IPS-18a (cell line): ENCODE results near the gene FKRP.
A peak's percentile ranks its signal among the peaks of the same experiment; 100 is the strongest.

ENCODE experiments used
- H3K27ac ChIP-seq: one replicate; pipeline ENCODE4 v1.5.1; 2013; ENCODE audit warnings: low read length
- H3K27me3 ChIP-seq: one replicate; pipeline ENCODE4 v1.6.1; 2013; ENCODE audit warnings: mild to moderate bottlenecking, low read length; ENCODE audit not compliant: control insufficient read depth, insufficient read depth
- H3K36me3 ChIP-seq: one replicate; pipeline ENCODE4 v1.6.1; 2013; ENCODE audit warnings: low read depth, low read length; ENCODE audit not compliant: control insufficient read depth
- H3K4me1 ChIP-seq: one replicate; pipeline ENCODE4 v1.6.1; 2013; ENCODE audit warnings: low read depth, low read length; ENCODE audit not compliant: control insufficient read depth
- H3K4me3 ChIP-seq: one replicate; pipeline ENCODE4 v1.5.1; 2013; ENCODE audit warnings: low read length
- H3K9ac ChIP-seq: one replicate; pipeline ENCODE4 v1.6.1; 2013; ENCODE audit warnings: mild to moderate bottlenecking, low read length, moderate library complexity
- H3K9me3 ChIP-seq: one replicate; pipeline ENCODE4 v1.6.1; 2013; ENCODE audit warnings: low read depth, low read length; ENCODE audit not compliant: control insufficient read depth

Gene FKRP

DNA sequence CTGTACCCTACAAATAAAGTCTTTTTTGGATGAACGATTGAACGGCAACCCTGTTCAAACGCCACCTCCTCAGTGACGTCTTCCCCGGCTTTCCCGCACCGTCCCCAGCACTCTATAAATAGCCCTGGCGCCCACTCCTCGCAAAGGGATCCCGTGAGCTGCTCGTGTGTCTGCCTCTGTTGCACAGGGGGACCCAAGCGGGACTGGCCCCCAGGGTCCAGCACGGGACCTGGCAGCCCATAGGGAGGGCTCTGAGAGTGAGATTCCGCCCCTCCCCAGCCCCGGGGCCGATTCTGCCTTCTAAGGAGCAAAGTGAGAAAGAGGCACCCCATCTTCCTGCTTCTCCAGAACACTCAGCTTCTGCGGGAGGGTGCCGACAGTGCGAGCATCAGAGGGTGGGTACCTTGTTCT, 8.1 kb upstream of the FKRP start:
- Histone ChIP-seq H3K9me3 (no peaks in the 10 kb centered on the region), H3K27ac (no peak overlapping the region), H3K4me3 (no peak overlapping the region), H3K9ac (no peak overlapping the region), H3K27me3 (no peaks in the 10 kb centered on the region), H3K36me3 (peaks cover 51% of the 10 kb centered on the region), H3K4me1 (no peaks in the 10 kb centered on the region)

DNA sequence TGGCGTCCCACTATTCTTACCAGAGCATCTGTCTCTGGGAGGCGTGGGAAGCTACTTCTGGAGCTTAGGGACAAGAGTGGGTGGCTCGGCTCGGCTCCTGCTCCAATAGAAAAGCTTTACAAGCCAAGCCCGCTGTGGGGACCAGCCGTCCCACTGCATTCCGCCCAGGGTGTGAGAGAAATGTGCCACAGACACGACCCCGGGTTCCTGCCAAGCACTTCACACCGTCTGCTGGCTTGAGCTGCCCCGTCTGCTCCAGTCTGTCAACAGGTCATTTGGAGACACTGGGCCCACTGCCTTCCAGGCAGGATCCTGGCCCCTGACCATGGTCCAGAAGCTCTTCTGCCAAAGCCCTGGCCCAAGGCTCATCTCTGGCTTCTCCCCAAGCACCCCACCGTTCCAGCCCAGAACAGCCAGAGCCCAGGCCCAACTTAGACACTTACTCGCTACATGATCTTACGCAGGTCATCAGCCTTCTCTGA, 6.5 kb upstream of the FKRP start:
- no peaks in the 10 kb centered on the region for H3K4me1 ChIP-seq
- H3K27ac ChIP-seq = no peak overlapping the region
- H3K36me3 ChIP-seq = peaks cover 35% of the 10 kb centered on the region
- H3K4me3 ChIP-seq = no peak overlapping the region
- H3K9me3 ChIP-seq = no peaks in the 10 kb centered on the region
- no peak overlapping the region for H3K9ac ChIP-seq
- no peaks in the 10 kb centered on the region for H3K27me3 ChIP-seq

DNA sequence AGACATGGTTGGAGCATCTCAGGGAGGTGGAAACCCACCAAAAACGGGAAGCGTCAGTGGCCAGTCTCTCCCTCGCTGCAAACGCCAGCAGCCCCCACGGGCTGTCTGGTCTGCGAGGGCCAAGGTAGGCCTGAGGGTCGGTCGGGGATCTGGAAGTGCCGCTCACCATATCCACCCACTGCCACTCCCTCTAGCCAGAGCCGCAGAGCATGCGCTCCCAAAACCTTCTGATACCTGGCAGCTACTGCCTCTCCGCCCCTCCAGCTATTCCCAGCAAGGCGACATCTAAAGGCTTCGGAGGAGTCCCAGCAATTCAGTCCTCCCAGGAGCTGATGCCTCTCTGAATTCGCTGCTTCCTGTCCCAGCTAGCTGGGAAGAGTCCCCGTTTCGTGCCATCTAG, 4.4 kb upstream of the FKRP start:
- no peak overlapping the region for H3K4me3 ChIP-seq
- H3K27me3 ChIP-seq = no peaks in the 10 kb centered on the region
- H3K27ac ChIP-seq = no peak overlapping the region
- H3K36me3 ChIP-seq = peaks cover 31% of the 10 kb centered on the region
- H3K9ac ChIP-seq = no peak overlapping the region
- no peaks in the 10 kb centered on the region for H3K9me3 ChIP-seq
- peaks cover 5% of the 10 kb centered on the region for H3K4me1 ChIP-seq

DNA sequence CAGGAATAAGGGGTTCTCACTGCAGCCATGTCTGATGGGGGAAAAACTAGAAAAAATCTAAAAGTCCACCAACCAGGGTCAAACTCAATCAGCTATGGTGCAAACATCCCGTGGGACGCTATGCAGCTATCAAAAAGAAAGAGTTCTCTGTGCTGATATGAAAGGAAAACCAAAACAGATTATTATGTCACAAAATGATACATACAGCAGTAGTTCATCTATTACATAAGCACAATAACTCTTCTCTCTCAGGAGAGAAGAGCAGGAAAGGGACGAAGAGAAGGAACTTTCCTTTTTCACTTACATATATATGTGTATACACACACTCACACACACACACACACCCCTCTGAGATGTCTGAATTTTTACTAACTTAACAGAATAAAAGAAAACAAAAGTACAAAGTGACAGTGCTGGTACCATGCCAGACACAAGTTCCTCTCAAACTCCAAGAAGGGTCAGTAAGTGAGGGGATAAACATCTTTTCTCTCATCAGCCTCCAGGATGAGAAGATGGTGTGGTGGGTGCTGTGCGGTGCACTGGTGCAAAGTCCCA, 2.9 kb upstream of the FKRP start:
- Histone ChIP-seq H3K4me1 (peaks cover 9% of the 10 kb centered on the region), H3K4me3 (no peak overlapping the region), H3K9me3 (no peaks in the 10 kb centered on the region), H3K9ac (no peak overlapping the region), H3K27ac (no peak overlapping the region), H3K27me3 (no peaks in the 10 kb centered on the region), H3K36me3 (peaks cover 18% of the 10 kb centered on the region)

DNA sequence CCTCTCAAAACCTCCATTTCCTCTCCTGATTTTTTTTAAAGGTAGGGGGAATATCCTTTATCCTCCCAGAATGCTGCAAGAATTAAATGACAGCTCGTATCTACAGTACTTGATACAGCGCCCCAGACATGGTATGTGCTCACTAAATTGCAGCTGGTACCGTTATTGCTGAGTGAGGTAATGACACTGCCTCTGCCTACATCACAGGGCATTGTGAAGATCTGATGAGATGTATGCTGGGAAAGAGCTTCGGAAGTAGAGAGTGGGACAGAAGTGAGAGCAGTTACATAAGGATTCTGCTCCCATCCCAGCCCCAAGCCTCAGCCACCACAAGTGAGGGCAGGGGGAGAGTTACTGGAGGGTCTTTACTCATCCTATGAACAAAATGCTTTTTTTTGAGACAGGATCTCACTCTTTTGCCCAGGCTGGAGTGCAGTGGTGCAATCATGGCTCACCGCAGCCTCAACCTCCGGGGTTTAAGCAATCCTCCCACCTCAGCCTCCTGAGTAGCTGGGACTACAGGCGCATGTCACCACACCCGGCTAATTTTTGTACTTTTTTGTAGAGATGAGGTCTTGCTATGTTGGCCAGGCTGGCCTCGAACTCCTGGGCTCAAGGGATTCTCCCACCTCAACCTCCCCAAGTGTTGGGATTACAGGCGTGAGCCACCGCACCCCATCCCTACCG, 1.7 kb upstream of the FKRP start:
- Histone ChIP-seq H3K4me1 (peaks cover 9% of the 10 kb centered on the region), H3K9ac (peak overlapping the region; percentile 85), H3K27me3 (no peaks in the 10 kb centered on the region), H3K9me3 (no peaks in the 10 kb centered on the region), H3K36me3 (peaks cover 9% of the 10 kb centered on the region), H3K4me3 (peak overlapping the region; percentile 94), H3K27ac (no peak overlapping the region)

DNA sequence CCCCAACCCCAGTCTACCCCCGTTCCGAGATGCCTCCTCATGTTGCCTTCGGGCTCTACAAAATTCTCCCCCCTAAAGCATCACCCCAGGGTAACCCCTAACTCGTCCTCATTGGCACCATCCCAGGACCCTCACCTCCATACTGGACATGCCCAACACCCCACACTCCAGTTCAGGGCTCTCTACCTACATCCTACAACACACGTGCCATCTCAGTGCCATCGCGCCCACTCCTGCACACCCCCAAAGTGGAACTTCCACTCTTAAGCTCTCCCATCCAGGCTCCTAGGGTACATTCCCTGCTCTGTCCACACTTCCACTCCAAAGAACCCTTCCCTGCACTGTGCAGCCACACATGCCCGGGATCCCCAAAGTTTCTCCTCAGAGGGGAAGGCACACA, 827 bp upstream of the FKRP start:
- peak overlapping the region; percentile 24 for H3K27ac ChIP-seq
- H3K9me3 ChIP-seq = no peaks in the 10 kb centered on the region
- H3K4me1 ChIP-seq = peaks cover 9% of the 10 kb centered on the region
- H3K36me3 ChIP-seq = peaks cover 9% of the 10 kb centered on the region
- H3K9ac ChIP-seq = peak overlapping the region; percentile 85
- no peaks in the 10 kb centered on the region for H3K27me3 ChIP-seq
- H3K4me3 ChIP-seq = peak overlapping the region; percentile 94

DNA sequence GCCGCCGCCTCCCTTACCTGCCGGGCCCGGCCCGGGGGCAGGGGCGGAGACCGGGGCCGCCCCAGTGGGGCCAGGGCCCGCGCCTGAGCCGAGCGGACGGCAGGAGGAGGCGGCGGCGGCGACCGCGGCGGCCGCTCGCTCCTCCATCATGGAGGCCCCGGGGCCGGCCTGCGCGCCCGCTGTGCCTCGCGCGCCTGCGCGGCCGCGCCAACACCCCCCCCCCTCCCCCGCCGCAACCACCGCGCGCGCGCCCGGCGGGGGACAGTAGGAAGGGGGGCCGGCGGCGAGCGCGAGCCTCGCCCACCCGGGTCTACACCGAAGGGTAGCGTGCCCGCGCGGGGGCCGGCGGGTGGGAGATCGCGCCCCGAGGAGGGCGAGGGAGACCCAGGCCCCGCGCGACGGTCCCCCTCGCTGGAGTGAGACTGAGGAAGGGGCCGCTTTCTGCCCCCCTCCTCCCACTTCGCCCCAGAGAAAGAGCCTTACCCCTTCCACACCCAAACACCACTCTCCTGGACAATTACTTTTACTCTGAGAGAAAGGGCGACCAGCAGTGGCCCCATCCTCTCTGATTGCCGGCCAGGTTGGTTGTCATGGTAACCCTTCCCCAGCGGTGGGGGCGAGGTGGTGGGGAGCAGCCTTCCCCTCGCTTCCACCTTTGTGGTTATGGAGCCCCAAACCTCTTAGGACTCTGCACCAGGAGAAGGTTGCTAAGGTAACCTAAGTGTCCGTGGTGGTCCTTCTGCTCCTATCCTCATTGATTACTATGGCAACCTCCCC, 612 bp downstream of the FKRP start, which contains the start of gene STRN4:
STRN4 (minus strand) TSS at position 170 of the 777 bp plus-strand sequence; CDS start at position 150, 20 bp downstream.
- H3K27me3 ChIP-seq = no peaks in the 10 kb centered on the region
- H3K36me3 ChIP-seq = peaks cover 3% of the 10 kb centered on the region
- peak within 1 kb of the TSS; percentile 85 for H3K9ac ChIP-seq
- H3K27ac ChIP-seq = peak within 1 kb of the TSS; percentile 72
- no peaks in the 10 kb centered on the region for H3K9me3 ChIP-seq
- peaks cover 9% of the 10 kb centered on the region for H3K4me1 ChIP-seq
- peak within 1 kb of the TSS; percentile 94 for H3K4me3 ChIP-seq

DNA sequence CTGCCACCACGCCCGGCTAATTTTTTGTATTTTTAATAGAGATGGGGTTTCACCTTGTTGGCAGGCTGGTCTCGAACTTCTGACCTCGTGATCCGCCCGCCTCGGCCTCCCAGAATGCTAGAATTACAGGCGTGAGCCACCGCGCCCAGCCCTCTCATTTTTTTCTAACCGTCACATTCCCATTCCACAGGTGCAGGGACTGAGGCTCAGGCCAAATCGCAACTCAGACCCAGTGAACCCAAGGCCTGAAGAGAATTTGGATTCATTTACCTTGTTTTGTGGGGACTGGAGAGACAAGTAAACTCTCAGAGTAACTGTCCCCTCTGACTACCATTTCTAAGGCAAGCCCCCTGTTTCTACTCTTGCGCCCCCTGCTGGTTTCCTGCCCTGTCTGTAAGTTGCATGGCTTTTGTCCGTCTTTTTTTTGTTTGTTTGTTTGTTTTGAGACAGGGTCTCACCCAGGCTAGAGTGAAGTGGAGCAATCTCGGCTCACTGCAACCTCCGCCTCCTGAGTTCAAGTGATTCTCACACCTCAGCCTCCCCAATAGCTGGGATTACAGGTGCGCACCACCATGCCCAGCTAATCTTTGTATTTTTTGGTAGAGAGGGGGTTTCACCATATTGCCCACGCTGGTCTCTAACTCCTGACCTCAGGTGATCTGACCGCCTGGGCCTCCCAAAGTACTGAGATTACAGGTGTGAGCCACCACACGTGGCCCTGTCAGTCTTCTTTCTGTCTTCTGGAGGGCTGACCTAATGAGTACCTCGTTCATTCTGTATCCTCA, 2.7 kb downstream of the FKRP start:
- no peak overlapping the region for H3K27ac ChIP-seq
- H3K4me3 ChIP-seq = no peak overlapping the region
- H3K9ac ChIP-seq = no peak overlapping the region
- peaks cover 9% of the 10 kb centered on the region for H3K4me1 ChIP-seq
- H3K36me3 ChIP-seq = peaks cover 10% of the 10 kb centered on the region
- no peaks in the 10 kb centered on the region for H3K9me3 ChIP-seq
- no peaks in the 10 kb centered on the region for H3K27me3 ChIP-seq

DNA sequence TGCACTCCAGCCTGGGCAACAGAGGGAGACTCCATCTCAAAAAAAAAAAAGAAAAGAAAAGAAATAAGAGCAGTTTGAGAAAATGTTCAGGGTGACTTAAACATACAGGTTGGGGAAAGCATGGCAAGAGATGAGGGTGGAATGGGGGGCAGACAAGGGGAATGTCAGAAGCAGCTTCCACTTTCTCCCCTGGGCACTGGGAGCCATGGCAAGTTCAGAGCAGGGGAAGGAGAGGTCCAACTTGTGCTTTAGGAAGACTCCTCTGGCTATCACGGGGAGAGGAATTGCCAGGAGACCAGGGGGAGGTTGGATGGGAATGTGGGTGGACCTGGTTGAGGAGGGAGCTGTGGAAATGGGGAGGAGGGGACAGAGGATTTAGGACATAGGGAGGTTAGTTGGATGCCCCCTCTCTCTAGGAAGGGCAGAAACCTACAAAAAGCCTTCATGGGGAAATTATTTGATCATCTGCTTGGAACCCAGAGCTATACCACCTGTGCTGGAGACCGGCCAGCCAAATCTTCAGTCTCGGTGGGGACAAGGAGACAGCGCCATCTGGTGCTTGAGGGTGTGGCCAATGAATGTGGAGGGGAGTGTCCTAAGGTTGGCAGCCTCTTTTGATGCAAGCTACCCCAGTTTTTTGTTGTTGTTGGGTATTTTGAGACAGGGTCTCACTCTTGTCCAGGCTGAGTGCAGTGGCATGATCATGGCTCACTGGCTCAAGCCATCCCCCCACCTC, 7.7 kb downstream of the FKRP start:
- Histone ChIP-seq H3K4me3 (no peak overlapping the region), H3K36me3 (peaks cover 17% of the 10 kb centered on the region), H3K27ac (no peak overlapping the region), H3K9me3 (no peaks in the 10 kb centered on the region), H3K27me3 (no peaks in the 10 kb centered on the region), H3K4me1 (no peaks in the 10 kb centered on the region), H3K9ac (no peak overlapping the region)

DNA sequence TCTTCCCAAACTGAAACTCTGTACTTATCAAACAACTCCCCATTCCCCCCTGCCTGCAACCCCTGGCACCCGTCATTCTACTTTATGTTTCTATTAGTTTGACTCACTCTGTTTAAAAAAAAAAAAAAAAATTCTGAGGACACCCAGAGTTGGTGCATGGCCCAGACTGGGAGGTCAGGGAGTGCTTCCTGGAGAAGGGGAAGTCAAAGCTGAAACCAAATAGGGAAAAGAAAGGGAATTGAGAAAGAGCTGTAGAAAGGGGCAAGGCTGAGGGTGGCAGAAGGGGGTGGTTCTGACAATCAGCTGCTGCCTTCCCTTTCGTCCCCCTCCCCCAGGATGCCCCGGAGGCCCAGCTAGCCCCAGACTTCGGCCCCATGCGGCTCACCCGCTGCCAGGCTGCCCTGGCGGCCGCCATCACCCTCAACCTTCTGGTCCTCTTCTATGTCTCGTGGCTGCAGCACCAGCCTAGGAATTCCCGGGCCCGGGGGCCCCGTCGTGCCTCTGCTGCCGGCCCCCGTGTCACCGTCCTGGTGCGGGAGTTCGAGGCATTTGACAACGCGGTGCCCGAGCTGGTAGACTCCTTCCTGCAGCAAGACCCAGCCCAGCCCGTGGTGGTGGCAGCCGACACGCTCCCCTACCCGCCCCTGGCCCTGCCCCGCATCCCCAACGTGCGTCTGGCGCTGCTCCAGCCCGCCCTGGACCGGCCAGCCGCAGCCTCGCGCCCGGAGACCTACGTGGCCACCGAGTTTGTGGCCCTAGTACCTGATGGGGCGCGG, 9.4 kb downstream of the FKRP start:
- H3K27me3 ChIP-seq = no peaks in the 10 kb centered on the region
- H3K4me3 ChIP-seq = no peak overlapping the region
- no peak overlapping the region for H3K9ac ChIP-seq
- H3K9me3 ChIP-seq = no peaks in the 10 kb centered on the region
- no peak overlapping the region for H3K27ac ChIP-seq
- H3K4me1 ChIP-seq = no peaks in the 10 kb centered on the region
- H3K36me3 ChIP-seq = peaks cover 17% of the 10 kb centered on the region
